Immature natural killer cell (primary cell): ENCODE data around the gene TACR2. TPM values are rescaled to one million over a fixed set of nuclear protein-coding genes. Genes with fewer than 3 reads are reported as not detected.

Experiments
- DNase-seq, 3 donors: peaks; one replicate each; pipeline ENCODE4 v3.0.0; 2022; ENCODE audit warnings: mixed read lengths in 1 of 3
- H3K27ac Mint-ChIP-seq, 6 donors: one replicate each; pipeline ENCODE4 v1.8.0; 2020; ENCODE audit warnings: mixed read lengths in 6 of 6, mild to moderate bottlenecking in 5 of 6, inconsistent platforms in 4 of 6, moderate library complexity in 3 of 6
- H3K27me3 Mint-ChIP-seq, 3 donors: one replicate each; pipeline ENCODE4 v1.8.0; 2020 to 2021; ENCODE audit warnings: low read depth in 3 of 3, mild to moderate bottlenecking in 3 of 3, mixed read lengths in 3 of 3, moderate library complexity in 3 of 3, inconsistent platforms in 1 of 3
- H3K36me3 Mint-ChIP-seq, 3 donors: one replicate each; pipeline ENCODE4 v1.8.0; 2020; ENCODE audit warnings: mixed read lengths in 3 of 3, inconsistent platforms in 2 of 3, mild to moderate bottlenecking in 2 of 3
- H3K4me1 Mint-ChIP-seq, 2 donors: one replicate each; pipeline ENCODE4 v1.8.0; 2020; ENCODE audit warnings: inconsistent platforms in 2 of 2, mild to moderate bottlenecking in 2 of 2, mixed read lengths in 2 of 2, moderate library complexity in 1 of 2
- H3K4me3 Mint-ChIP-seq, 5 donors: one replicate each; pipeline ENCODE4 v1.8.0; 2020; ENCODE audit warnings: mild to moderate bottlenecking in 5 of 5, mixed read lengths in 5 of 5, inconsistent platforms in 3 of 5, moderate library complexity in 3 of 5
- H3K9me3 Mint-ChIP-seq, 6 donors: one replicate each; pipeline ENCODE4 v1.8.0; 2020; ENCODE audit warnings: mild to moderate bottlenecking in 6 of 6, mixed read lengths in 6 of 6, inconsistent platforms in 4 of 6, moderate library complexity in 3 of 6
- polyA plus RNA-seq, 3 donors: library from polyadenylated mRNA; unstranded; fragments of 300-500 nt; fragmentation: Illumina TruSeq; gene quantifications; one replicate each; pipeline ENCODE4 v1.2.3, GENCODE V29; 2021

TACR2 gene
- polyA plus RNA-seq, 3 donors from 2014 or later, result 0.22 to 0.96 (median 0.26) TPM

- Mint-ChIP-seq H3K9me3 (no peaks in the 10 kb centered on the region), H3K4me1 (peaks cover 23 to 57% of the 10 kb centered on the region in 2 donors), H3K27me3 (peaks cover 0 to 3% (median 2%) of the 10 kb centered on the region in 3 donors), H3K27ac (peak overlapping the region in 5 of 6 donors; percentile 24 to 79 (median 71)), H3K36me3 (peaks cover 0 to 16% (median 5%) of the 10 kb centered on the region in 3 donors), H3K4me3 (no peak overlapping the region)
- DNase-seq, result no peak
These were observed 56.0 kb downstream of the TACR2 start for GRCh38 chr10:69360485-69361302.

GRCh38 chr10:69359594-69359993 is 57.1 kb downstream of the TACR2 start:
- no peak for DNase-seq
- H3K27ac Mint-ChIP-seq, result peak overlapping the region in 5 of 6 donors; percentile 7 to 79 (median 33)
- peak overlapping the region in 3 of 5 donors; percentile 14 to 62 (median 17) for H3K4me3 Mint-ChIP-seq
- H3K27me3 Mint-ChIP-seq, result peaks cover 0 to 4% (median 2%) of the 10 kb centered on the region in 3 donors
- peaks cover 23 to 51% of the 10 kb centered on the region in 2 donors for H3K4me1 Mint-ChIP-seq
- H3K9me3 Mint-ChIP-seq, result no peaks in the 10 kb centered on the region
- peaks cover 0 to 11% (median 5%) of the 10 kb centered on the region in 3 donors for H3K36me3 Mint-ChIP-seq

GRCh38 chr10:69359148-69359547 is 57.6 kb downstream of the TACR2 start:
- Mint-ChIP-seq H3K36me3 (peaks cover 0 to 11% (median 5%) of the 10 kb centered on the region in 3 donors), H3K27ac (peak overlapping the region; percentile 7 to 79 (median 28)), H3K4me3 (peak overlapping the region in 2 of 5 donors; percentile 14 to 62), H3K9me3 (no peaks in the 10 kb centered on the region), H3K27me3 (peaks cover 0 to 5% (median 2%) of the 10 kb centered on the region in 3 donors), H3K4me1 (peaks cover 23 to 51% of the 10 kb centered on the region in 2 donors)
- no peak for DNase-seq

DNA sequence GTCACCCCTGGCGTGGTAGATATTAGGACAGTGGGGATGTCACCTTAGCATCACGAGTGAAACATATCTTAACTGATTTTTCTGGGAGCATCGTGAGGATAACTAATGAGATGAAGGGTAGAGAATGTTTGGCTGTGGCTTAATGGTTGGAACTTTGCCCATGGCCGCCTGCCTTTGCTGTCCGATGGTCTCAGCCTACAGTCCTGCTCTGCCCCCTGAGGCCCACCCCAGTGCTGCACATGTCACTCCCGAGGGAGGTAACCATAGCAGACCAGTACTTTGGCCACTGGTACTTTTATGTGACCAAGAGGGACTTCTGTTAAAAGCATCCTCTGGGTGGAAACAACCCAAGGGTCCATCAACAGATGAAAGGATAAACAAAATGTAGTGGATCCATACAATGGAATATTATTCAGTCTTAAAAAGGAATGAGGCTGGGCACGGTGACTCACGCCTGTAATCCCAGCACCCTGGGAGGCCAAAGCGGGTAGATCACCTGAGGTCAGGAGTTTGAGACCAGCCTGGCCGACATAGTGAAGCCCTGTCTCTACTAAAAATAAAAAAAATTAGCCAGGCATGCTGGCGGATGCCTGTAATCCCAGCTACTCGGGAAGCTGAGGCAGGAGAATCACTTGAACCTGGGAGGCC is 58.4 kb downstream of the TACR2 start:
- no peak for DNase-seq
- peaks cover 0 to 3% (median 2%) of the 10 kb centered on the region in 3 donors for H3K27me3 Mint-ChIP-seq
- H3K4me1 Mint-ChIP-seq, result peaks cover 23 to 44% of the 10 kb centered on the region in 2 donors
- peaks cover 0 to 6% (median 0%) of the 10 kb centered on the region in 3 donors for H3K36me3 Mint-ChIP-seq
- H3K9me3 Mint-ChIP-seq, result no peaks in the 10 kb centered on the region
- H3K27ac Mint-ChIP-seq, result peak overlapping the region in 2 of 6 donors; percentile 61 to 62
- no peak overlapping the region for H3K4me3 Mint-ChIP-seq

DNA sequence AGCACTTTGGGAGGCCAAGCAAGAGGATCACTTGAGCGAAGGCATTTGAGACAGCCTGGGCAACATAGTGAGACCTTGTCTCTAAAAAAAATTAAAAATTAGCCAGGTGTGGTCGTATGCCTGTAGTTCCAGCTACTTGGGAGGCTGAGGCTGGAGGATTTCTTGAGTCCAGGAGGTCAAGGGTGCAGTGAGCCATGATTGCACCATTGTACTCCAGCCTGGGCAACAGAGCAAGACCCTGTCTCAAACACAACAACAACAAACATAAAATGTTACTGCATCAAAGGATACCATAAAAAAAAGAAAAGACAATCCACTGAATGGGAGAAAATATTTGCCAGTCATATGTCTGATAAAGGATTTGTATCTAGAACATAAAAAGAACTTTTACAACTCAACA is 60.5 kb downstream of the TACR2 start:
- H3K27me3 Mint-ChIP-seq, result peaks cover 0 to 3% (median 2%) of the 10 kb centered on the region in 3 donors
- no peak overlapping the region for H3K27ac Mint-ChIP-seq
- H3K4me3 Mint-ChIP-seq, result no peak overlapping the region
- no peak for DNase-seq
- H3K9me3 Mint-ChIP-seq, result no peaks in the 10 kb centered on the region
- peaks cover 24 to 32% of the 10 kb centered on the region in 2 donors for H3K4me1 Mint-ChIP-seq
- peaks cover 0 to 3% (median 0%) of the 10 kb centered on the region in 3 donors for H3K36me3 Mint-ChIP-seq

- Mint-ChIP-seq H3K9me3 (no peaks in the 10 kb centered on the region), H3K4me3 (no peak overlapping the region), H3K4me1 (peaks cover 10 to 24% of the 10 kb centered on the region in 2 donors), H3K27me3 (peaks cover 0 to 3% (median 0%) of the 10 kb centered on the region in 3 donors), H3K36me3 (no peaks in the 10 kb centered on the region), H3K27ac (no peak overlapping the region)
- DNase-seq, result no peak
These were observed 62.6 kb downstream of the TACR2 start for GRCh38 chr10:69353977-69354635.

Other genes with a start within 250 kb of the TACR2 start
- gene SUPV3L1, start 236.7 kb downstream of the TACR2 start, polyA plus RNA-seq, result 10 to 100 TPM; 15.0 to 30.4 (median 18.0) TPM
- under 1 TPM in 1 of 3 donors, not detected in 2; 0.16 TPM for gene HKDC1, start 196.6 kb downstream of the TACR2 start, polyA plus RNA-seq
- gene HK1, start 138.4 kb downstream of the TACR2 start, polyA plus RNA-seq, result 10 to 100 TPM; 48.8 to 96.3 (median 72.2) TPM
- 1 to 10 TPM in 1 of 3 donors, under 1 TPM in 1, not detected in 1; 0.39 to 2.4 TPM for gene TSPAN15, start 34.5 kb upstream of the TACR2 start, polyA plus RNA-seq
- not detected for gene NEUROG3, start 156.5 kb upstream of the TACR2 start, polyA plus RNA-seq
- under 1 TPM in 2 of 3 donors, not detected in 1; 0.47 to 0.84 TPM for gene FAM241B, start 213.3 kb upstream of the TACR2 start, polyA plus RNA-seq